ENCODE results near the gene NEK4. TPM values are rescaled to one million over a fixed set of nuclear protein-coding genes. Genes with fewer than 3 reads are reported as not detected.
A peak's percentile ranks its signal among the peaks of the same experiment; 100 is the strongest.

The NEK4 gene
- total and polyA plus RNA-seq, 2 of the 13 experiments (the other 11 are each of a cell fraction or from before 2014, with no cell fraction given), result 16.5 to 38.0 TPM

DNA sequence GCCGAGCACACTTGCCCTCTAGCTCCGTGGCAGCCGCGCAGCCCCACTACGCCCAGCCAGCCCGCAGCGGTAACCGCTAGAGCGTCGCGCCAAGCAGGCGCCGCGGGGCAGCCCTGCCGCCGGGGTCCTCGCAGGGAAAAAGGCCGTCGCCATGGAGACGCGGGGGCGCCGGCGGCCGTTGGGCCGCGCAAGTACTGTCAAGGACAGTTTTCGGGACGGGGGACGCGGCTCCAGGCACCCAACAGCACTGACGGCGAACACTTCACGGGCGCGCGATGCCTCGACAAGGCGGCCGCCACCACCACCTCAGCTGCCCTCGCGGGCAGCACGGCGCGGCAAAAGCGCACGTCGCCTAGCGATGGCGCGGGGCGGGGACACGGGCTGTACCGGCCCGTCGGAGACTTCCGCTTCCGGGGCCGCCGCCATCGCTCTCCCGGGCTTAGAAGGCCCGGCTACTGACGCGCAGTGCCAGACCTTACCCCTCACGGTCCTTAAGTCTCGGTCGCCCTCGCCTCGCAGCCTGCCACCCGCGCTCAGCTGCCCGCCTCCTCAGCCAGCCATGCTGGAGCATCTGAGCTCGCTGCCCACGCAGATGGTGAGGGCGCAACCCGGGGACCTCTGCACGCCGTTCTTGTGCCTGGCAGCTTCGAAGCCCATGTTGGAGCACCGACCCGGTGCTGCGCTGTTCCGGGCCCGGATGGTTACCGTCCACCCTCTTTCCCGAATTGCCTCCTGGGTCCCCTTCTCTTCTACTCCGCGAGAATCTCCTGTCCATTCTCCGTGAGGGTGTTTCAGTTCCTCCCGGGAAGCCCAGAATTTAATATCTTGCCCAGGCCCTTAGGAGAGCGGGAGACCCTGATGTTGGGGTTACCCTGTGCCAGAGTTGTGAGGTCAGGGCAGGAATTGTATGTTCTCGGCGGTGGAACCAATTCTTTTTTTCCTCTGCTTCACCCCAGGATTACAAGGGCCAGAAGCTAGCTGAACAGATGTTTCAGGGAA, 64.8 kb downstream of the NEK4 start, which contains the start of the genes GLT8D1 and SPCS1 (continued):
- TF ChIP-seq, protein P1, sequence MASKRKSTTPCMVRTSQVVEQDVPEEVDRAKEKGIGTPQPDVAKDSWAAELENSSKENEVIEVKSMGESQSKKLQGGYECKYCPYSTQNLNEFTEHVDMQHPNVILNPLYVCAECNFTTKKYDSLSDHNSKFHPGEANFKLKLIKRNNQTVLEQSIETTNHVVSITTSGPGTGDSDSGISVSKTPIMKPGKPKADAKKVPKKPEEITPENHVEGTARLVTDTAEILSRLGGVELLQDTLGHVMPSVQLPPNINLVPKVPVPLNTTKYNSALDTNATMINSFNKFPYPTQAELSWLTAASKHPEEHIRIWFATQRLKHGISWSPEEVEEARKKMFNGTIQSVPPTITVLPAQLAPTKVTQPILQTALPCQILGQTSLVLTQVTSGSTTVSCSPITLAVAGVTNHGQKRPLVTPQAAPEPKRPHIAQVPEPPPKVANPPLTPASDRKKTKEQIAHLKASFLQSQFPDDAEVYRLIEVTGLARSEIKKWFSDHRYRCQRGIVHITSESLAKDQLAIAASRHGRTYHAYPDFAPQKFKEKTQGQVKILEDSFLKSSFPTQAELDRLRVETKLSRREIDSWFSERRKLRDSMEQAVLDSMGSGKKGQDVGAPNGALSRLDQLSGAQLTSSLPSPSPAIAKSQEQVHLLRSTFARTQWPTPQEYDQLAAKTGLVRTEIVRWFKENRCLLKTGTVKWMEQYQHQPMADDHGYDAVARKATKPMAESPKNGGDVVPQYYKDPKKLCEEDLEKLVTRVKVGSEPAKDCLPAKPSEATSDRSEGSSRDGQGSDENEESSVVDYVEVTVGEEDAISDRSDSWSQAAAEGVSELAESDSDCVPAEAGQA (IDR thresholded peaks at IDR 0.05; ENCODE audit: low read depth), result peak; percentile 78
- TF ChIP-seq, protein P1 (CRISPR knock-in tag; IDR thresholded peaks at IDR 0.05; ENCODE audit: borderline replicate concordance), result no peak
- TF ChIP-seq ZNF766 (CRISPR knock-in tag; IDR thresholded peaks at IDR 0.05; ENCODE audit: borderline replicate concordance) (no peak; the same call in 1 of the 2 replicates), HMG20A (CRISPR knock-in tag; IDR thresholded peaks at IDR 0.05; ENCODE audit: borderline replicate concordance) (no peak), POLR2A (IDR thresholded peaks at IDR 0.05; ENCODE audit: insufficient read depth in 1 of 2, low read depth in 2 of 2, low read length in 2 of 2) (peak; percentile 72 to 87), ZNF619 (CRISPR knock-in tag; IDR thresholded peaks at IDR 0.05) (no peak; the same call in 1 of the 2 replicates), ZNF205 (CRISPR knock-in tag; IDR thresholded peaks at IDR 0.05) (0 out of 2 replicates have a peak, but pooled peaks have one; percentile 10), ZNF121 (CRISPR knock-in tag; IDR thresholded peaks at IDR 0.05) (peak; percentile 65; the same call in 1 of the 2 replicates), SALL2 (CRISPR knock-in tag; IDR thresholded peaks at IDR 0.05) (peak; percentile 69), RFX1 (IDR thresholded peaks at IDR 0.05) (peak; percentile 99), ZNF564 (CRISPR knock-in tag; IDR thresholded peaks at IDR 0.05) (peak; percentile 81; the same call in 1 of the 2 replicates), PHB2 (IDR thresholded peaks at IDR 0.05; ENCODE audit: partially characterized antibody) (no peak), AGO2 (optimal IDR thresholded peaks at IDR 0.05; ENCODE audit: low read depth, low read length) (no peak), NFRKB (IDR thresholded peaks at IDR 0.05) (no peak), KDM5A (IDR thresholded peaks at IDR 0.05; ENCODE audit: borderline replicate concordance, low read length) (peak; percentile 87), ZNF776 (CRISPR knock-in tag; IDR thresholded peaks at IDR 0.05) (peak; percentile 47; the same call in 1 of the 2 replicates), ZBTB8A (CRISPR knock-in tag; IDR thresholded peaks at IDR 0.05; ENCODE audit: borderline replicate concordance, low read depth) (no peak)
- TF ChIP-seq, protein P2, sequence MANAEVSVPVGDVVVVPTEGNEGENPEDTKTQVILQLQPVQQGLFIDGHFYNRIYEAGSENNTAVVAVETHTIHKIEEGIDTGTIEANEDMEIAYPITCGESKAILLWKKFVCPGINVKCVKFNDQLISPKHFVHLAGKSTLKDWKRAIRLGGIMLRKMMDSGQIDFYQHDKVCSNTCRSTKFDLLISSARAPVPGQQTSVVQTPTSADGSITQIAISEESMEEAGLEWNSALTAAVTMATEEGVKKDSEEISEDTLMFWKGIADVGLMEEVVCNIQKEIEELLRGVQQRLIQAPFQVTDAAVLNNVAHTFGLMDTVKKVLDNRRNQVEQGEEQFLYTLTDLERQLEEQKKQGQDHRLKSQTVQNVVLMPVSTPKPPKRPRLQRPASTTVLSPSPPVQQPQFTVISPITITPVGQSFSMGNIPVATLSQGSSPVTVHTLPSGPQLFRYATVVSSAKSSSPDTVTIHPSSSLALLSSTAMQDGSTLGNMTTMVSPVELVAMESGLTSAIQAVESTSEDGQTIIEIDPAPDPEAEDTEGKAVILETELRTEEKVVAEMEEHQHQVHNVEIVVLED (CRISPR knock-in tag; IDR thresholded peaks at IDR 0.05; ENCODE audit: borderline replicate concordance), result peak; percentile 89
- TF ChIP-seq, protein P3, sequence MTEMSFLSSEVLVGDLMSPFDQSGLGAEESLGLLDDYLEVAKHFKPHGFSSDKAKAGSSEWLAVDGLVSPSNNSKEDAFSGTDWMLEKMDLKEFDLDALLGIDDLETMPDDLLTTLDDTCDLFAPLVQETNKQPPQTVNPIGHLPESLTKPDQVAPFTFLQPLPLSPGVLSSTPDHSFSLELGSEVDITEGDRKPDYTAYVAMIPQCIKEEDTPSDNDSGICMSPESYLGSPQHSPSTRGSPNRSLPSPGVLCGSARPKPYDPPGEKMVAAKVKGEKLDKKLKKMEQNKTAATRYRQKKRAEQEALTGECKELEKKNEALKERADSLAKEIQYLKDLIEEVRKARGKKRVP (CRISPR knock-in tag; IDR thresholded peaks at IDR 0.05), result no peak
- TF ChIP-seq, protein P4, sequence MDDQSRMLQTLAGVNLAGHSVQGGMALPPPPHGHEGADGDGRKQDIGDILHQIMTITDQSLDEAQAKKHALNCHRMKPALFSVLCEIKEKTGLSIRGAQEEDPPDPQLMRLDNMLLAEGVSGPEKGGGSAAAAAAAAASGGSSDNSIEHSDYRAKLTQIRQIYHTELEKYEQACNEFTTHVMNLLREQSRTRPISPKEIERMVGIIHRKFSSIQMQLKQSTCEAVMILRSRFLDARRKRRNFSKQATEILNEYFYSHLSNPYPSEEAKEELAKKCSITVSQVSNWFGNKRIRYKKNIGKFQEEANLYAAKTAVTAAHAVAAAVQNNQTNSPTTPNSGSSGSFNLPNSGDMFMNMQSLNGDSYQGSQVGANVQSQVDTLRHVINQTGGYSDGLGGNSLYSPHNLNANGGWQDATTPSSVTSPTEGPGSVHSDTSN (CRISPR knock-in tag; IDR thresholded peaks at IDR 0.05; ENCODE audit: borderline replicate concordance), result no peak

Measured in HepG2 (cell line).